ENCODE data around the gene NDE1. TPM values are rescaled to one million over a fixed set of nuclear protein-coding genes. Genes with fewer than 3 reads are reported as not detected.

NDE1 gene
- polyA plus RNA-seq, 2 of the 4 experiments (the other 2 are of a cell fraction) = 27.6 to 30.6 TPM

DNA sequence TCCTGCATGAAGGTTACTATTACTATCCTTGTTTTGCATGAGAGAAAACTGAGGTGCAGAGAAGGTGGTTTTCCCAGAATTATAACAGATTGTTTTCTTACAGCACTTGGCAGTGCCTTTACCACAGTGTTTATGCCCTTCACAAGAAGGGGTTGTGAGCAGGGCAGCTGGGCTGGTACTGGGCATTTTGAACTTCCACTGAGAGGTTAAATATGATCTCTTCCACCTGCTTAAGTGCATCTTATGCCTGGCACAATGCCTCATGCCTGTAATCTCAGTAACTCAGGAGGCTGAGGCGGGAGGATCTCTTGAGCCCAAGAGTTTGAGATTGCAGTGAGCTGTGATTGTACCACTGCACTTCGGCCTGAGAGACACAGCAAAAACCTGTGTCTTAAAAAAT lies 36.2 kb downstream of the NDE1 start:
- POLR2A ChIA-PET = no interaction called here
- WGBS (ENCODE audit: missing lambda C conversion rate) = 92% methylated on average over 2 of the region's 2 CpGs
- ATAC-seq = no peak

DNA sequence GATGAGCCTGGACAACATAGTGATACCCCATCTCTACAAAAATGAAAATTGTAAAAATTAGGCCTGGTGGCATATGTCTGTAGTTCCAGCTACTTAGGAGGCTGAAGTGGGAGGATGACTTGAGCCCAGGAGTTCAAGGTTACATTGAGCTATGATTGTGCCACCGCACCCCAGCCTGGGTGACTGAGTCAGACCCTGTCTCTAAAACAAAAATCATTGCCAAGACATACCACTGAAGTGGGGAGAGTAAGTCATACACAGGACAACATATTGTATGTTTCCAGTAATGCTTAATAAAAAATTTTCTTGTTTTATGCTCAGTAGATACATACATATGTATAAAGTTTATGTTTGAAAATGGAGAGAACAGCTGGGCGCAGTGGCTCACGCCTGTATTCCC lies 39.2 kb downstream of the NDE1 start:
- ChIA-PET POLR2A (no interaction called here), CTCF (interaction anchor here (0.7 to 1.2 kb wide), 2 partner anchors 16 kb away, joined by 4 read pairs; no protein-coding TSS in a partner anchor)
- Histone ChIP-seq H3K4me2 (no peak overlapping the region), H3K4me3 (no peak overlapping the region), H3K4me1 (no peaks in the 10 kb centered on the region), H3K9me3 (no peaks in the 10 kb centered on the region), H3K27ac (no peak overlapping the region)
- no peak for ATAC-seq
- no peak for FAIRE-seq
- 95% methylated on average over 3 of the region's 3 CpGs for WGBS (ENCODE audit: missing lambda C conversion rate)
- DNase-seq (ENCODE audit: low read depth in 1 of 2, low spot score in 1 of 2) = no peak
- TF ChIP-seq, protein P1, sequence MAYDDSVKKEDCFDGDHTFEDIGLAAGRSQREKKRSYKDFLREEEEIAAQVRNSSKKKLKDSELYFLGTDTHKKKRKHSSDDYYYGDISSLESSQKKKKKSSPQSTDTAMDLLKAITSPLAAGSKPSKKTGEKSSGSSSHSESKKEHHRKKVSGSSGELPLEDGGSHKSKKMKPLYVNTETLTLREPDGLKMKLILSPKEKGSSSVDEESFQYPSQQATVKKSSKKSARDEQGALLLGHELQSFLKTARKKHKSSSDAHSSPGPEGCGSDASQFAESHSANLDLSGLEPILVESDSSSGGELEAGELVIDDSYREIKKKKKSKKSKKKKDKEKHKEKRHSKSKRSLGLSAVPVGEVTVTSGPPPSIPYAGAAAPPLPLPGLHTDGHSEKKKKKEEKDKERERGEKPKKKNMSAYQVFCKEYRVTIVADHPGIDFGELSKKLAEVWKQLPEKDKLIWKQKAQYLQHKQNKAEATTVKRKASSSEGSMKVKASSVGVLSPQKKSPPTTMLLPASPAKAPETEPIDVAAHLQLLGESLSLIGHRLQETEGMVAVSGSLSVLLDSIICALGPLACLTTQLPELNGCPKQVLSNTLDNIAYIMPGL (CRISPR knock-in tag; IDR thresholded peaks at IDR 0.05; ENCODE audit: borderline replicate concordance) = no peak
- no peak for TF ChIP-seq CEBPB (IDR thresholded peaks at IDR 0.05)
- TF ChIP-seq RAD21 (conservative IDR thresholded peaks at IDR 0.05 in 1 of 2, IDR thresholded peaks at IDR 0.05 in 1 of 2) = no peak

More for the DNA sequence above, 36.2 kb downstream of the NDE1 start:
- TF ChIP-seq EP300 (IDR thresholded peaks at IDR 0.05) = no peak
- TF ChIP-seq, protein P2, sequence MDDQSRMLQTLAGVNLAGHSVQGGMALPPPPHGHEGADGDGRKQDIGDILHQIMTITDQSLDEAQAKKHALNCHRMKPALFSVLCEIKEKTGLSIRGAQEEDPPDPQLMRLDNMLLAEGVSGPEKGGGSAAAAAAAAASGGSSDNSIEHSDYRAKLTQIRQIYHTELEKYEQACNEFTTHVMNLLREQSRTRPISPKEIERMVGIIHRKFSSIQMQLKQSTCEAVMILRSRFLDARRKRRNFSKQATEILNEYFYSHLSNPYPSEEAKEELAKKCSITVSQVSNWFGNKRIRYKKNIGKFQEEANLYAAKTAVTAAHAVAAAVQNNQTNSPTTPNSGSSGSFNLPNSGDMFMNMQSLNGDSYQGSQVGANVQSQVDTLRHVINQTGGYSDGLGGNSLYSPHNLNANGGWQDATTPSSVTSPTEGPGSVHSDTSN (IDR thresholded peaks at IDR 0.05) = no peak
- TF ChIP-seq, protein P1 (CRISPR knock-in tag; IDR thresholded peaks at IDR 0.05; ENCODE audit: borderline replicate concordance) = no peak
- TF ChIP-seq CEBPB (IDR thresholded peaks at IDR 0.05) = no peak
- no peak for TF ChIP-seq RNF2 (IDR thresholded peaks at IDR 0.05; ENCODE audit: borderline replicate concordance, low read depth)
- no peak for TF ChIP-seq JUN (IDR thresholded peaks at IDR 0.05)
- no peak for TF ChIP-seq EHF (CRISPR knock-in tag; IDR thresholded peaks at IDR 0.05)
- no peak for TF ChIP-seq EHMT2 (IDR thresholded peaks at IDR 0.05; ENCODE audit: low read depth)
- TF ChIP-seq HEYL (CRISPR knock-in tag; IDR thresholded peaks at IDR 0.05) = no peak
- TF ChIP-seq MAFK (IDR thresholded peaks at IDR 0.05; ENCODE audit: partially characterized antibody) = no peak
- no peak for TF ChIP-seq KDM5A (IDR thresholded peaks at IDR 0.05)
- no peak for TF ChIP-seq HOXB5 (CRISPR knock-in tag; IDR thresholded peaks at IDR 0.05)
- TF ChIP-seq, protein P3, sequence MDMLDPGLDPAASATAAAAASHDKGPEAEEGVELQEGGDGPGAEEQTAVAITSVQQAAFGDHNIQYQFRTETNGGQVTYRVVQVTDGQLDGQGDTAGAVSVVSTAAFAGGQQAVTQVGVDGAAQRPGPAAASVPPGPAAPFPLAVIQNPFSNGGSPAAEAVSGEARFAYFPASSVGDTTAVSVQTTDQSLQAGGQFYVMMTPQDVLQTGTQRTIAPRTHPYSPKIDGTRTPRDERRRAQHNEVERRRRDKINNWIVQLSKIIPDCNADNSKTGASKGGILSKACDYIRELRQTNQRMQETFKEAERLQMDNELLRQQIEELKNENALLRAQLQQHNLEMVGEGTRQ (IDR thresholded peaks at IDR 0.05) = no peak
- no peak for TF ChIP-seq KDM1A (IDR thresholded peaks at IDR 0.05; ENCODE audit: low read depth)
- TF ChIP-seq, protein P4, sequence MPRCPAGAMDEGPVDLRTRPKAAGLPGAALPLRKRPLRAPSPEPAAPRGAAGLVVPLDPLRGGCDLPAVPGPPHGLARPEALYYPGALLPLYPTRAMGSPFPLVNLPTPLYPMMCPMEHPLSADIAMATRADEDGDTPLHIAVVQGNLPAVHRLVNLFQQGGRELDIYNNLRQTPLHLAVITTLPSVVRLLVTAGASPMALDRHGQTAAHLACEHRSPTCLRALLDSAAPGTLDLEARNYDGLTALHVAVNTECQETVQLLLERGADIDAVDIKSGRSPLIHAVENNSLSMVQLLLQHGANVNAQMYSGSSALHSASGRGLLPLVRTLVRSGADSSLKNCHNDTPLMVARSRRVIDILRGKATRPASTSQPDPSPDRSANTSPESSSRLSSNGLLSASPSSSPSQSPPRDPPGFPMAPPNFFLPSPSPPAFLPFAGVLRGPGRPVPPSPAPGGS (IDR thresholded peaks at IDR 0.05) = no peak
- no peak for TF ChIP-seq NFE2L2 (conservative IDR thresholded peaks at IDR 0.05; ENCODE audit: low read length)
- no peak for TF ChIP-seq FOSL2 (IDR thresholded peaks at IDR 0.05)
- no peak for TF ChIP-seq FOSL2 (CRISPR knock-in tag; IDR thresholded peaks at IDR 0.05)
- TF ChIP-seq CHD4 (IDR thresholded peaks at IDR 0.05; ENCODE audit: borderline replicate concordance) = no peak
- no peak for TF ChIP-seq HDAC2 (IDR thresholded peaks at IDR 0.05)
- no peak for TF ChIP-seq POLR2A (IDR thresholded peaks at IDR 0.05; ENCODE audit: low read length)
- Histone ChIP-seq H3K27ac (no peak overlapping the region), H3K4me1 (peaks cover 12% of the 10 kb centered on the region; the same call in 2 of the 3 replicates), H3K9me3 (no peaks in the 10 kb centered on the region), H3K4me3 (no peak overlapping the region), H3K4me2 (no peak overlapping the region)
- no peak for FAIRE-seq
- CTCF ChIA-PET = interaction anchor here (0.6 kb wide), 1 partner anchor 120 kb away, joined by 3 read pairs; no protein-coding TSS in a partner anchor
- no peak for DNase-seq (ENCODE audit: low read depth in 1 of 2, low spot score in 1 of 2)

All from A549 (cell line).